Prostate gland (tissue), 2 donors: ENCODE data around the gene SPAST. TPM values are rescaled to one million over a fixed set of nuclear protein-coding genes. Genes with fewer than 3 reads are reported as not detected.
A peak's percentile ranks its signal among the peaks of the same experiment; 100 is the strongest.

Experiments used
- DNase-seq: peaks from one replicate; pipeline ENCODE4 v3.0.0-alpha.2; 2019; ENCODE audit warnings: low spot score
- H3K27ac ChIP-seq, 2 donors: fragments of 200-600 bp; sonication (generic); 2 replicates each; pipeline ENCODE4 v1.5.1; 2017 to 2019
- H3K27me3 ChIP-seq: fragments of 200-600 bp; sonication (generic); replicated peaks from 2 replicates; pipeline ENCODE4 v1.5.1; 2019; ENCODE audit not compliant: insufficient read depth
- H3K36me3 ChIP-seq, 2 donors: fragments of 200-600 bp; sonication (generic); 1 replicate in 1 of 2; 2 replicates in 1 of 2; pipeline versions ENCODE4 v1.5.1 to v1.8.1; 2017 to 2019
- H3K4me1 ChIP-seq: fragments of 200-600 bp; sonication (generic); replicated peaks from 2 replicates; pipeline ENCODE4 v1.5.1; 2019
- H3K4me3 ChIP-seq, 2 donors: fragments of 200-600 bp; sonication (generic); 2 replicates each; pipeline ENCODE4 v1.5.1; 2017 to 2019
- H3K9me3 ChIP-seq: fragments of 200-600 bp; sonication (generic); 2 replicates; pipeline ENCODE4 v1.5.1; 2017
- CTCF ChIP-seq, 4 experiments: fragments of 200-600 bp in 2 of 4; fragments of 450-650 bp in 2 of 4; sonication (generic) in 2 of 4; IDR thresholded peaks; 1 replicate in 3 of 4; 2 replicates in 1 of 4; pipeline ENCODE4 v1.5.1; 2016 to 2019; ENCODE audit warnings: antibody characterized with exemption in 4 of 4, mild to moderate bottlenecking in 2 of 4, moderate library complexity in 2 of 4
- POLR2A ChIP-seq: fragments of 450-650 bp; IDR thresholded peaks from one replicate; pipeline ENCODE4 v1.6.1; 2016; ENCODE audit warnings: antibody characterized with exemption, mild to moderate bottlenecking
- POLR2AphosphoS5 ChIP-seq: sonication (generic); formaldehyde crosslinking; IDR thresholded peaks from one replicate; pipeline ENCODE4 v1.6.1; 2017; ENCODE audit warnings: antibody characterized with exemption
- WGBS: methylation state at CpG from one replicate; pipeline ENCODE4 v1.1.5; 2018; 5-methylcytosine and 5-hydroxymethylcytosine counted together
- intact Hi-C: fragments of 100-400 bp; cut with DNase I; formaldehyde crosslinking; loops from one replicate; pipeline ENCODE4 v1.14.2; 2022
- total RNA-seq, 2 donors: library from RNA; depleted of rRNA; stranded (reverse); fragments of >200 nt; gene quantifications; one replicate each; pipeline ENCODE4 v1.1.0, GENCODE V29; 2016

Gene SPAST
- total RNA-seq, 2 donors from 2014 or later, result 19.4 to 28.1 TPM

GRCh38 chr2:32061973-32062861 is 1.1 kb upstream of the SPAST start:
- TF ChIP-seq CTCF (IDR thresholded peaks at IDR 0.05) (no peak), POLR2A (no peak), POLR2AphosphoS5 (no peak)
- 46% methylated on average over 13 of the region's 13 CpGs for WGBS
- Histone ChIP-seq H3K27ac (peak overlapping the region; percentile 89 to 93), H3K36me3 (no peaks in the 10 kb centered on the region), H3K9me3 (no peaks in the 10 kb centered on the region), H3K27me3 (no peaks in the 10 kb centered on the region), H3K4me3 (peak overlapping the region; percentile 88 to 91), H3K4me1 (no peaks in the 10 kb centered on the region)
- peak; percentile 23 for DNase-seq
- intact Hi-C loops, result no loop called here

GRCh38 chr2:32064021-32064601 is 755 bp downstream of the SPAST start:
- peak; percentile 11 for TF ChIP-seq POLR2AphosphoS5
- TF ChIP-seq POLR2A, result peak; percentile 40
- TF ChIP-seq CTCF (IDR thresholded peaks at IDR 0.05), result no peak
- intact Hi-C loops, result no loop called here
- no peaks in the 10 kb centered on the region for H3K36me3 ChIP-seq
- H3K4me1 ChIP-seq, result no peaks in the 10 kb centered on the region
- no peaks in the 10 kb centered on the region for H3K27me3 ChIP-seq
- no peaks in the 10 kb centered on the region for H3K9me3 ChIP-seq
- H3K27ac ChIP-seq, result peak overlapping the region; percentile 89 to 93
- DNase-seq, result no peak
- WGBS, result 1% methylated on average over 33 of the region's 40 CpGs
- H3K4me3 ChIP-seq, result peak overlapping the region; percentile 88 to 91

GRCh38 chr2:32064713-32065112 is 1.4 kb downstream of the SPAST start:
- Histone ChIP-seq H3K4me3 (peak overlapping the region; percentile 88 to 91), H3K36me3 (no peaks in the 10 kb centered on the region), H3K27ac (no peak overlapping the region), H3K4me1 (no peaks in the 10 kb centered on the region), H3K27me3 (no peaks in the 10 kb centered on the region), H3K9me3 (no peaks in the 10 kb centered on the region)
- DNase-seq, result no peak
- 52% methylated on average over 8 of the region's 8 CpGs for WGBS
- intact Hi-C loops, result no loop called here
- TF ChIP-seq POLR2AphosphoS5 (no peak), POLR2A (no peak), CTCF (IDR thresholded peaks at IDR 0.05) (no peak)

GRCh38 chr2:32067549-32067948 is 4.2 kb downstream of the SPAST start:
- Histone ChIP-seq H3K4me3 (no peak overlapping the region), H3K36me3 (no peaks in the 10 kb centered on the region), H3K27me3 (no peaks in the 10 kb centered on the region), H3K27ac (no peak overlapping the region), H3K9me3 (no peaks in the 10 kb centered on the region), H3K4me1 (no peaks in the 10 kb centered on the region)
- intact Hi-C loops, result no loop called here
- TF ChIP-seq POLR2AphosphoS5, result no peak
- no peak for TF ChIP-seq POLR2A
- TF ChIP-seq CTCF (IDR thresholded peaks at IDR 0.05), result no peak
- no peak for DNase-seq
- 98% methylated on average over 2 of the region's 2 CpGs for WGBS
